ENCODE results near the gene CCBE1.

GRCh38 chr18:59685501-59685900 is 11.7 kb downstream of the CCBE1 start:
- TF ChIP-seq YY1 (IDR thresholded peaks at IDR 0.05; ENCODE audit: insufficient read depth, insufficient read length) = no peak
- TF ChIP-seq ZNF274 (IDR thresholded peaks at IDR 0.05; ENCODE audit: low read depth, low read length) = no peak

Data from NT2/D1 (cell line).